Liver (tissue), 9 donors: ENCODE data around the gene ULK4. TPM values are rescaled to one million over a fixed set of nuclear protein-coding genes. Genes with fewer than 3 reads are reported as not detected.
A peak's percentile ranks its signal among the peaks of the same experiment; 100 is the strongest.

Experiments used
- DNase-seq: peaks from one replicate; pipeline ENCODE4 v3.0.0-alpha.2; 2017; ENCODE audit warnings: low spot score
- H3K27ac ChIP-seq, 2 donors: one replicate each; pipeline ENCODE4 v1.7.0; 2013; ENCODE audit warnings: inconsistent platforms in 2 of 2, low read length in 2 of 2, control low read depth in 1 of 2, low read depth in 1 of 2, mild to moderate bottlenecking in 1 of 2
- H3K27me3 ChIP-seq, 4 donors: one replicate each; pipeline versions ENCODE4 v1.6.1 to v1.7.0; 2013; ENCODE audit warnings: low read length in 3 of 4, inconsistent platforms in 1 of 4, mild to moderate bottlenecking in 1 of 4, moderate library complexity in 1 of 4; ENCODE audit not compliant: control insufficient read depth in 4 of 4, insufficient read depth in 4 of 4
- H3K36me3 ChIP-seq, 4 donors: one replicate each; pipeline versions ENCODE4 v1.6.1 to v1.7.0; 2013; ENCODE audit warnings: low read length in 3 of 4, mild to moderate bottlenecking in 3 of 4, low read depth in 1 of 4, moderate library complexity in 1 of 4; ENCODE audit not compliant: control insufficient read depth in 4 of 4, insufficient read depth in 3 of 4
- H3K4me1 ChIP-seq, 4 donors: one replicate each; pipeline versions ENCODE4 v1.6.1 to v1.7.0; 2013; ENCODE audit warnings: low read length in 3 of 4, mild to moderate bottlenecking in 3 of 4, moderate library complexity in 1 of 4; ENCODE audit not compliant: control insufficient read depth in 4 of 4, insufficient read depth in 4 of 4
- H3K4me3 ChIP-seq, 3 donors: one replicate each; pipeline versions ENCODE4 v1.6.1 to v1.7.0; 2013; ENCODE audit warnings: low read length in 3 of 3, control low read depth in 1 of 3, low read depth in 1 of 3, mild to moderate bottlenecking in 1 of 3
- H3K9ac ChIP-seq, 2 donors: one replicate each; pipeline ENCODE4 v1.7.0; 2013; ENCODE audit warnings: low read length in 2 of 2, mild to moderate bottlenecking in 2 of 2, moderate library complexity in 2 of 2, control low read depth in 1 of 2, low read depth in 1 of 2
- H3K9me3 ChIP-seq, 4 donors: one replicate each; pipeline versions ENCODE4 v1.6.1 to v1.7.0; 2013; ENCODE audit warnings: low read length in 3 of 4; ENCODE audit not compliant: control insufficient read depth in 4 of 4
- EGR1 ChIP-seq, 2 donors: IDR thresholded peaks; 2 replicates each; pipeline ENCODE4 v1.6.1; 2016 to 2018; ENCODE audit warnings: antibody characterized with exemption in 2 of 2, low read depth in 2 of 2
- FOXA1 ChIP-seq: IDR thresholded peaks from 2 replicates; pipeline ENCODE4 v1.6.1; 2016; ENCODE audit warnings: antibody characterized with exemption
- FOXA2 ChIP-seq: IDR thresholded peaks from 2 replicates; pipeline ENCODE4 v1.6.1; 2016; ENCODE audit warnings: antibody characterized with exemption
- GABPA ChIP-seq, 2 donors: IDR thresholded peaks in 1 of 2; conservative IDR thresholded peaks in 1 of 2; 2 replicates each; pipeline ENCODE4 v1.6.1; 2016; ENCODE audit warnings: antibody characterized with exemption in 2 of 2, mild to moderate bottlenecking in 1 of 2, moderate library complexity in 1 of 2
- HNF4A ChIP-seq, 2 donors: conservative IDR thresholded peaks; 2 replicates each; pipeline ENCODE4 v1.6.1; 2016; ENCODE audit warnings: antibody characterized with exemption in 2 of 2, mild to moderate bottlenecking in 2 of 2
- JUND ChIP-seq, 2 donors: IDR thresholded peaks; 2 replicates each; pipeline ENCODE4 v1.6.1; 2016; ENCODE audit warnings: antibody characterized with exemption in 2 of 2
- NR2F2 ChIP-seq: IDR thresholded peaks from 2 replicates; pipeline ENCODE4 v1.6.1; 2016; ENCODE audit warnings: antibody characterized with exemption
- RAD21 ChIP-seq, 2 donors: IDR thresholded peaks; 2 replicates each; pipeline ENCODE4 v1.6.1; 2016; ENCODE audit warnings: antibody characterized with exemption in 2 of 2, mild to moderate bottlenecking in 2 of 2
- RXRA ChIP-seq, 2 donors: IDR thresholded peaks; 2 replicates each; pipeline ENCODE4 v1.6.1; 2017 to 2018; ENCODE audit warnings: antibody characterized with exemption in 2 of 2, mild to moderate bottlenecking in 1 of 2
- SP1 ChIP-seq: IDR thresholded peaks from 2 replicates; pipeline ENCODE4 v1.6.1; 2018; ENCODE audit warnings: antibody characterized with exemption, mild to moderate bottlenecking
- TAF1 ChIP-seq: conservative IDR thresholded peaks from 2 replicates; pipeline ENCODE4 v1.6.1; 2016; ENCODE audit warnings: antibody characterized with exemption, mild to moderate bottlenecking
- YY1 ChIP-seq: IDR thresholded peaks from 2 replicates; pipeline ENCODE4 v1.6.1; 2016; ENCODE audit warnings: antibody characterized with exemption, mild to moderate bottlenecking
- WGBS: extraction: QIAGEN DNeasy Blood & Tissue Kit; methylation state at CpG from one replicate; pipeline ENCODE4 v1.1.7; 2013; 5-methylcytosine and 5-hydroxymethylcytosine counted together
- polyA plus RNA-seq, 2 donors: library from polyadenylated mRNA; stranded (reverse) in 1 of 2; unstranded in 1 of 2; fragments of 200-250 nt in 1 of 2; fragments of >200 nt in 1 of 2; fragmentation: Nextera tagmentation in 1 of 2; extraction: Ambion mirVana in 1 of 2; gene quantifications; one replicate each; pipeline versions ENCODE4 v1.2.1 to v1.2.3, GENCODE V29; 2013 to 2015
- total RNA-seq, 2 donors: library from RNA; depleted of rRNA; stranded (reverse); fragments of >200 nt; gene quantifications; one replicate each; pipeline ENCODE4 v1.2.3, GENCODE V29; 2014
- TF ChIP-seq, protein P1 (sequence below): IDR thresholded peaks from 2 replicates; pipeline ENCODE4 v1.6.1; 2016; ENCODE audit warnings: antibody characterized with exemption
- TF ChIP-seq, protein P2 (sequence below): fragments of 150-350 bp; IDR thresholded peaks from 2 replicates; pipeline ENCODE4 v1.5.1; 2017; ENCODE audit warnings: improper control_type of control experiment, low read depth, low read length; ENCODE audit not compliant: missing input control
- TF ChIP-seq, protein P3 (sequence below): IDR thresholded peaks from 2 replicates; pipeline ENCODE4 v1.6.1; 2016; ENCODE audit warnings: antibody characterized with exemption, mild to moderate bottlenecking
- TF ChIP-seq, protein P4 (sequence below): IDR thresholded peaks from 2 replicates; pipeline ENCODE4 v1.6.1; 2016; ENCODE audit warnings: antibody characterized with exemption
- TF ChIP-seq, protein P5 (sequence below): IDR thresholded peaks from 2 replicates; pipeline ENCODE4 v1.6.1; 2016; ENCODE audit warnings: antibody characterized with exemption
- donor health status: healthy.
- donor health status: healthy.
- donor health status: healthy.
- donor health status: healthy.
- donor health status: healthy.

The ULK4 gene
- total and polyA plus RNA-seq, 4 donors, result 1.1 to 11.5 (median 3.2) TPM

DNA sequence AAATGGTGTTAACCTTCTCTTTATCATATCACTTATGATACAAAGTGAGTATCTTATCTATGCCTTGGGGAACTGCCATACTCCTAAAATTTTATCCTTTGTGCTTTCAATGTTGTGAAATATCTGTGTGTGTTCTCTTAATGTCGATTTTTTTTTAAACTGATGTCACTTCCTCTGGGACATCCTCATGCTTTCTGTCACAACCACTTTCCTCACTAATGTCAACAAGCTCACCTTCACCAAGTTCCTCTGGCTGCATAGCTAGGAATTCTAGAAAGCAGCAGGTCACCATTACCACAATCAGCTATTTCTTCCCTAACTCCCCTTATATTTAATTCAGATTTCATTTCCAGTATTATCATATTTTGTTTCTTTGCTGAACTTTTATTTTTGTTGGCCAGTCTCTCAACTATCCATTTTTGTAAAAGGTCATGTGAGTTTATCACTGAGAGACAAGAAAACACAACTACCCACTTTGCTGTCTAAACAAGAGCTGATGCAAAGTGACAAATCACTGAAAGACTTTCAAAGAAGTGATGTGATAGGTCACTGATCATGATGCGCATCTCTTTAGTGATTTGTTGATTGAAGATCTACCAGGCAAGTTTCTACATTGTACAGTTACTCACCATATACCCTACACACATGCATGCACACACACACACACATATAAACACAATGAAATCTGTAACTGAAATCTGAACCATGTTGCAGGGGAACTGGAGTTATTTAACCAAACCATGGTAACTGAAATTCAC is 369.0 kb downstream of the ULK4 start:
- WGBS, result 69% methylated on average over 2 of the region's 2 CpGs
- no peak overlapping the region for H3K9ac ChIP-seq
- H3K36me3 ChIP-seq, result no peaks in the 10 kb centered on the region

DNA sequence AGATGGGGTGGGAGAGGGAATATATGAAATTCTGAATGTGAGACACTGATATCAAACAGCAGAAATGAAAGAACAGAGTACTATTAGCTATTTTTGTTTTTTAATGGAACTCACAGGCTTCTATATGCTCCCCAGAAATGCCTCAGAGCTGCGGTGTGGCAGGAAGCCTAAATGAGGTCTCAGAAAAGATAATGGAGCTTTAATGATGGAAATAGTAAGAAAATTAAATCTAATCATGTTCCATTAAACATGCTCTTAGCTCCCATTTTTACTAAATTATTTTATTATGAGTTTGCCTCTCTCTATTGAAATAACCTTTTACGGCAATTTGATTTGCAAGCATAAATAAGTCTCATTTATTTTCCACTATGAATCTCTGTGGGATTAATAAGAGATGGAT is 378.9 kb downstream of the ULK4 start:
- TF ChIP-seq, protein P1, sequence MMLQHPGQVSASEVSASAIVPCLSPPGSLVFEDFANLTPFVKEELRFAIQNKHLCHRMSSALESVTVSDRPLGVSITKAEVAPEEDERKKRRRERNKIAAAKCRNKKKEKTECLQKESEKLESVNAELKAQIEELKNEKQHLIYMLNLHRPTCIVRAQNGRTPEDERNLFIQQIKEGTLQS, result no peak
- TF ChIP-seq NR2F2 (no peak), SP1 (no peak), HNF4A (conservative IDR thresholded peaks at IDR 0.05) (no peak), JUND (IDR thresholded peaks at IDR 0.05) (no peak), YY1 (no peak), TAF1 (no peak), FOXA2 (no peak), RAD21 (IDR thresholded peaks at IDR 0.05) (no peak), RXRA (IDR thresholded peaks at IDR 0.05) (no peak), FOXA1 (no peak), EGR1 (IDR thresholded peaks at IDR 0.05; ENCODE audit: low read depth in 2 of 2) (no peak)
- TF ChIP-seq, protein P2, sequence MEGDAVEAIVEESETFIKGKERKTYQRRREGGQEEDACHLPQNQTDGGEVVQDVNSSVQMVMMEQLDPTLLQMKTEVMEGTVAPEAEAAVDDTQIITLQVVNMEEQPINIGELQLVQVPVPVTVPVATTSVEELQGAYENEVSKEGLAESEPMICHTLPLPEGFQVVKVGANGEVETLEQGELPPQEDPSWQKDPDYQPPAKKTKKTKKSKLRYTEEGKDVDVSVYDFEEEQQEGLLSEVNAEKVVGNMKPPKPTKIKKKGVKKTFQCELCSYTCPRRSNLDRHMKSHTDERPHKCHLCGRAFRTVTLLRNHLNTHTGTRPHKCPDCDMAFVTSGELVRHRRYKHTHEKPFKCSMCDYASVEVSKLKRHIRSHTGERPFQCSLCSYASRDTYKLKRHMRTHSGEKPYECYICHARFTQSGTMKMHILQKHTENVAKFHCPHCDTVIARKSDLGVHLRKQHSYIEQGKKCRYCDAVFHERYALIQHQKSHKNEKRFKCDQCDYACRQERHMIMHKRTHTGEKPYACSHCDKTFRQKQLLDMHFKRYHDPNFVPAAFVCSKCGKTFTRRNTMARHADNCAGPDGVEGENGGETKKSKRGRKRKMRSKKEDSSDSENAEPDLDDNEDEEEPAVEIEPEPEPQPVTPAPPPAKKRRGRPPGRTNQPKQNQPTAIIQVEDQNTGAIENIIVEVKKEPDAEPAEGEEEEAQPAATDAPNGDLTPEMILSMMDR, result no peak
- TF ChIP-seq, protein P3, sequence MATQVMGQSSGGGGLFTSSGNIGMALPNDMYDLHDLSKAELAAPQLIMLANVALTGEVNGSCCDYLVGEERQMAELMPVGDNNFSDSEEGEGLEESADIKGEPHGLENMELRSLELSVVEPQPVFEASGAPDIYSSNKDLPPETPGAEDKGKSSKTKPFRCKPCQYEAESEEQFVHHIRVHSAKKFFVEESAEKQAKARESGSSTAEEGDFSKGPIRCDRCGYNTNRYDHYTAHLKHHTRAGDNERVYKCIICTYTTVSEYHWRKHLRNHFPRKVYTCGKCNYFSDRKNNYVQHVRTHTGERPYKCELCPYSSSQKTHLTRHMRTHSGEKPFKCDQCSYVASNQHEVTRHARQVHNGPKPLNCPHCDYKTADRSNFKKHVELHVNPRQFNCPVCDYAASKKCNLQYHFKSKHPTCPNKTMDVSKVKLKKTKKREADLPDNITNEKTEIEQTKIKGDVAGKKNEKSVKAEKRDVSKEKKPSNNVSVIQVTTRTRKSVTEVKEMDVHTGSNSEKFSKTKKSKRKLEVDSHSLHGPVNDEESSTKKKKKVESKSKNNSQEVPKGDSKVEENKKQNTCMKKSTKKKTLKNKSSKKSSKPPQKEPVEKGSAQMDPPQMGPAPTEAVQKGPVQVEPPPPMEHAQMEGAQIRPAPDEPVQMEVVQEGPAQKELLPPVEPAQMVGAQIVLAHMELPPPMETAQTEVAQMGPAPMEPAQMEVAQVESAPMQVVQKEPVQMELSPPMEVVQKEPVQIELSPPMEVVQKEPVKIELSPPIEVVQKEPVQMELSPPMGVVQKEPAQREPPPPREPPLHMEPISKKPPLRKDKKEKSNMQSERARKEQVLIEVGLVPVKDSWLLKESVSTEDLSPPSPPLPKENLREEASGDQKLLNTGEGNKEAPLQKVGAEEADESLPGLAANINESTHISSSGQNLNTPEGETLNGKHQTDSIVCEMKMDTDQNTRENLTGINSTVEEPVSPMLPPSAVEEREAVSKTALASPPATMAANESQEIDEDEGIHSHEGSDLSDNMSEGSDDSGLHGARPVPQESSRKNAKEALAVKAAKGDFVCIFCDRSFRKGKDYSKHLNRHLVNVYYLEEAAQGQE, result no peak
- TF ChIP-seq, protein P4, sequence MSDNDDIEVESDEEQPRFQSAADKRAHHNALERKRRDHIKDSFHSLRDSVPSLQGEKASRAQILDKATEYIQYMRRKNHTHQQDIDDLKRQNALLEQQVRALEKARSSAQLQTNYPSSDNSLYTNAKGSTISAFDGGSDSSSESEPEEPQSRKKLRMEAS, result no peak
- TF ChIP-seq, protein P5, sequence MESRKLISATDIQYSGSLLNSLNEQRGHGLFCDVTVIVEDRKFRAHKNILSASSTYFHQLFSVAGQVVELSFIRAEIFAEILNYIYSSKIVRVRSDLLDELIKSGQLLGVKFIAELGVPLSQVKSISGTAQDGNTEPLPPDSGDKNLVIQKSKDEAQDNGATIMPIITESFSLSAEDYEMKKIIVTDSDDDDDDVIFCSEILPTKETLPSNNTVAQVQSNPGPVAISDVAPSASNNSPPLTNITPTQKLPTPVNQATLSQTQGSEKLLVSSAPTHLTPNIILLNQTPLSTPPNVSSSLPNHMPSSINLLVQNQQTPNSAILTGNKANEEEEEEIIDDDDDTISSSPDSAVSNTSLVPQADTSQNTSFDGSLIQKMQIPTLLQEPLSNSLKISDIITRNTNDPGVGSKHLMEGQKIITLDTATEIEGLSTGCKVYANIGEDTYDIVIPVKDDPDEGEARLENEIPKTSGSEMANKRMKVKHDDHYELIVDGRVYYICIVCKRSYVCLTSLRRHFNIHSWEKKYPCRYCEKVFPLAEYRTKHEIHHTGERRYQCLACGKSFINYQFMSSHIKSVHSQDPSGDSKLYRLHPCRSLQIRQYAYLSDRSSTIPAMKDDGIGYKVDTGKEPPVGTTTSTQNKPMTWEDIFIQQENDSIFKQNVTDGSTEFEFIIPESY, result no peak
- Histone ChIP-seq H3K4me1 (no peaks in the 10 kb centered on the region), H3K9ac (no peak overlapping the region), H3K27me3 (no peaks in the 10 kb centered on the region), H3K27ac (no peak overlapping the region), H3K36me3 (no peaks in the 10 kb centered on the region), H3K9me3 (no peaks in the 10 kb centered on the region), H3K4me3 (no peak overlapping the region)
- WGBS, result 98% methylated on average over 2 of the region's 2 CpGs
- DNase-seq, result no peak

More for the DNA sequence above, 369.0 kb downstream of the ULK4 start:
- Histone ChIP-seq H3K4me3 (no peak overlapping the region), H3K27ac (no peak overlapping the region), H3K9me3 (no peaks in the 10 kb centered on the region), H3K27me3 (no peaks in the 10 kb centered on the region), H3K4me1 (no peaks in the 10 kb centered on the region)
- TF ChIP-seq FOXA1 (no peak), GABPA (IDR thresholded peaks at IDR 0.05 in 1 of 2, conservative IDR thresholded peaks at IDR 0.05 in 1 of 2) (peak in 1 of 2 donors; percentile 39), RXRA (IDR thresholded peaks at IDR 0.05) (no peak), SP1 (no peak), RAD21 (IDR thresholded peaks at IDR 0.05) (peak in 1 of 2 donors; percentile 36)
- TF ChIP-seq, protein P5, result no peak
- no peak for DNase-seq
